Measurements from ENCODE around the gene FHIP1B. TPM values are rescaled to one million over a fixed set of nuclear protein-coding genes. Genes with fewer than 3 reads are reported as not detected.

FHIP1B gene
- total and polyA plus RNA-seq, 2 of the 4 experiments (the other 2 are of a cell fraction), result 5.9 to 30.2 TPM

DNA sequence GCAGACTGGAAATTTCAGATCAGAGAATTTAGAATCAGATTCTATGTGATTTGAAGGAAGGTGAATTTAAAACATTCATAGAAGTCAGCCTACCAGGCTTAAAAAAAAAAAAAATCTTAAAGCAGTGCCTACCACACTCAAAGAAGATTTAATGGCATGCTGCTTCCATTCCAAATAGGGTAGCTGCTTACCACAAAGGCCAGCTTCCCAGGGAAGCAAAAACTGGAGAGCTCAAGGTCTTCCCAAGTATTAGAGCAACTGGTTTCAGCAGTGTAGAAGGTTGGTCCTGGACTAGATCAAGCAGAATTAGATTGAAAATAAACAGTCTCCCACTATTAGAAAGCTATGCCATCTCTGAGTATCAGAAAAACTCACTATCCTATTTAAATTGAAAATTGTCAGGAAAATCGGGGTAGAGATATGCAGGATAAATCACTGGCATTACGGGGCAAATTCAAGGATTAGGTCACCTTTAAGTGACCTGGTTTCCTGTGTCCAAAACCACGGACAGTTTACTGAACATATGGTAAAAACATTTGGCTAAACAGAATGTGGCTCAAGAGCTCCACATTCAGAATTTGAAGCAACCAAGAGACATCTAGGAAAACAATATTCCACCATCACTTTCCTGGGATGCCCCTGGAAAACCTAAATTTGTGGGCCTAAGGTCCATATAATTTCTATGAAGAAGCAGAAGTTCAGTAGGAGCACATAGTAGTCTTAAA lies 27.8 kb downstream of the FHIP1B start:
- dilution Hi-C loops (cut with HindIII; ENCODE audit: low sequenced_read_pairs, unreplicated experiment) (no loop called here), in situ Hi-C loops (cut with MboI; ENCODE audit: low sequenced_read_pairs) (no loop called here), intact Hi-C loops (cut with micrococcal nuclease) (no loop called here)
- Histone ChIP-seq H3K36me3 (ENCODE audit: control insufficient read depth, insufficient read depth, low read length) (peaks cover 17% of the 10 kb centered on the region), H3K27ac (ENCODE audit: insufficient read depth, low read length) (no peak overlapping the region), H4K91ac (ENCODE audit: insufficient read depth, low read depth, low read length) (no peak overlapping the region), H3K27me3 (ENCODE audit: control insufficient read depth, insufficient read depth, low read length) (no peaks in the 10 kb centered on the region), H2AFZ (replicated peaks; ENCODE audit: low read length, poor library complexity) (no peak overlapping the region), H2BK5ac (ENCODE audit: low read depth, low read length, poor library complexity, severe bottlenecking) (no peak overlapping the region), H3K4me3 (ENCODE audit: insufficient read depth, low read depth, low read length) (no peak overlapping the region), H2BK120ac (ENCODE audit: low read depth, low read length) (no peak overlapping the region), H3K4me1 (ENCODE audit: control insufficient read depth, insufficient read depth, low read length) (peaks cover 10% of the 10 kb centered on the region; the same call in 1 of the 2 replicates), H3K23ac (ENCODE audit: low read depth, low read length) (no peak overlapping the region), H4K8ac (ENCODE audit: low read depth in 2 of 2, low read length in 2 of 2) (no peak overlapping the region), H3K4me2 (ENCODE audit: low read depth, low read length) (no peak overlapping the region), H3K9ac (ENCODE audit: low read depth, low read length) (no peak overlapping the region), H3K4ac (ENCODE audit: low read depth, low read length) (no peak overlapping the region), H3K79me1 (ENCODE audit: low read depth in 1 of 2, low read length in 2 of 2) (no peaks in the 10 kb centered on the region; a peak in 1 of 4 replicates), H3K18ac (ENCODE audit: low read depth, low read length) (no peak overlapping the region), H3K9me1 (ENCODE audit: insufficient read depth, low read length) (no peaks in the 10 kb centered on the region), H3K14ac (replicated peaks; ENCODE audit: low read depth, low read length) (no peak overlapping the region), H2AK5ac (ENCODE audit: low read depth, low read length) (no peak overlapping the region), H2BK20ac (ENCODE audit: low read depth, low read length) (no peak overlapping the region), H3K9me3 (ENCODE audit: control insufficient read depth, insufficient read depth, low read length) (no peaks in the 10 kb centered on the region), H3K56ac (ENCODE audit: extremely low read depth, insufficient read depth, low read length) (no peak overlapping the region), H2BK15ac (ENCODE audit: low read depth, low read length) (no peak overlapping the region), H2AK9ac (replicated peaks; ENCODE audit: low read depth, low read length, poor library complexity) (no peak overlapping the region), H4K5ac (ENCODE audit: low read depth, low read length) (no peak overlapping the region), H4K20me1 (ENCODE audit: insufficient read depth, low read length) (no peaks in the 10 kb centered on the region)
- TF ChIP-seq POLR2A (IDR thresholded peaks at IDR 0.05; ENCODE audit: low read depth, low read length) (no peak), RCOR1 (IDR thresholded peaks at IDR 0.05; ENCODE audit: insufficient replicate concordance, low read length) (no peak), RFX5 (IDR thresholded peaks at IDR 0.05; ENCODE audit: low read depth, low read length) (no peak), MAZ (IDR thresholded peaks at IDR 0.05; ENCODE audit: borderline replicate concordance, low read depth, low read length) (no peak), RAD21 (IDR thresholded peaks at IDR 0.05; ENCODE audit: low read length) (no peak), FOS (IDR thresholded peaks at IDR 0.05; ENCODE audit: low read depth, low read length) (no peak)
- TF ChIP-seq, protein P1, sequence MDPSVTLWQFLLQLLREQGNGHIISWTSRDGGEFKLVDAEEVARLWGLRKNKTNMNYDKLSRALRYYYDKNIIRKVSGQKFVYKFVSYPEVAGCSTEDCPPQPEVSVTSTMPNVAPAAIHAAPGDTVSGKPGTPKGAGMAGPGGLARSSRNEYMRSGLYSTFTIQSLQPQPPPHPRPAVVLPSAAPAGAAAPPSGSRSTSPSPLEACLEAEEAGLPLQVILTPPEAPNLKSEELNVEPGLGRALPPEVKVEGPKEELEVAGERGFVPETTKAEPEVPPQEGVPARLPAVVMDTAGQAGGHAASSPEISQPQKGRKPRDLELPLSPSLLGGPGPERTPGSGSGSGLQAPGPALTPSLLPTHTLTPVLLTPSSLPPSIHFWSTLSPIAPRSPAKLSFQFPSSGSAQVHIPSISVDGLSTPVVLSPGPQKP (IDR thresholded peaks at IDR 0.05; ENCODE audit: borderline replicate concordance, low read depth, low read length), result no peak
- CTCF ChIA-PET, result no interaction called here
- WGBS, 2 experiments (ENCODE audit: extremely low coverage in 2 of 2, insufficient read length in 1 of 2), result 100% methylated on average over 1 of the region's 3 CpGs; no CpG with 5 or more reads in 1 of the 2 experiments
- POLR2A ChIA-PET (ENCODE audit: unreplicated experiment), result no interaction called here
- no peak for ATAC-seq (ENCODE audit: low read depth)
- no peak for DNase-seq
- no TSS peak for BruUV-seq (replicated peaks)

Data from IMR-90 (cell line).